ENCODE measurements around the gene PRDM1.

PRDM1 gene

GRCh38 chr6:106055489-106055888 lies 30.6 kb upstream of the PRDM1 start:
- Histone ChIP-seq H3K36me3 (ENCODE audit: control insufficient read depth, insufficient read depth, low read length, severe bottlenecking) (no peaks in the 10 kb centered on the region), H3K27me3 (replicated peaks; ENCODE audit: control insufficient read depth, insufficient read depth, low read length) (no peaks in the 10 kb centered on the region), H3K4me1 (ENCODE audit: control insufficient read depth, insufficient read depth, low read length) (no peaks in the 10 kb centered on the region), H3K4me3 (ENCODE audit: low read length) (no peak overlapping the region), H3K9me3 (ENCODE audit: control insufficient read depth, low read length) (no peaks in the 10 kb centered on the region), H3K9ac (ENCODE audit: low read length) (no peak overlapping the region)
- no peak for DNase-seq (ENCODE audit: low read depth)

DNA sequence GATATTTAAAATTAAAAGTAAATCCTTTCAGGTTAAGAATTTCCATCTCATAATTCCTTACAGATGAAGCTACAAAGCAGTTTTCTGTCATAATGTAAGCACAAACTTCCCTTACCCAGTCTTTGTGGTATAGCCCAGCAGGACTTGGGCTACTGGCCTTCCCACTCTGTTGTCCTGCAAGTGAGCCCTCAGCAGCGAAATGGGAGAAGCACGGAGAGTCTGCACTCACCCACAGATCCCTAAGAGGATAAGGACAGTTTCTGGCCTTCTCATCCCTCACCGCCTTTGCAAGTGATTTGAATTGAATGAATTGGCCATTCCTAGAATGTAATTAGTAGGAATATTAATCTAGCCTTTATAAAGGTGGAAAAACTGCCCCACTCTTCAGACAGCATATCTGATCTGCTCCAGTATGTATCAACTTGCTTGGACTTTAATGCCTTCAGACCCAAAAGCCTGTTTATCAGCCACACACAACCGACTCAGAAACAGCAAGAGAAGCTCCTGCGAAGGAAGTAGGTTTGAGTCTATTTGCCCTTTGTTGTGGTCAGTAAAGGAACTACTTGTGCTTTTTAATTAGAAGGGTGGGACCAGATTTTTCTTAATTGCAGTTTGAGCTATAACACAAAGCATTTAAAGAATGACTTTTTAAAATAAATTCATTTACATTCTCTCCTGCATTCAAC lies 29.9 kb upstream of the PRDM1 start:
- Histone ChIP-seq H3K9me3 (ENCODE audit: control insufficient read depth, low read length) (no peaks in the 10 kb centered on the region), H3K4me1 (ENCODE audit: control insufficient read depth, insufficient read depth, low read length) (no peaks in the 10 kb centered on the region), H3K9ac (ENCODE audit: low read length) (no peak overlapping the region), H3K27me3 (replicated peaks; ENCODE audit: control insufficient read depth, insufficient read depth, low read length) (no peaks in the 10 kb centered on the region), H3K36me3 (ENCODE audit: control insufficient read depth, insufficient read depth, low read length, severe bottlenecking) (no peaks in the 10 kb centered on the region), H3K4me3 (ENCODE audit: low read length) (no peak overlapping the region)
- no peak for DNase-seq (ENCODE audit: low read depth)

DNA sequence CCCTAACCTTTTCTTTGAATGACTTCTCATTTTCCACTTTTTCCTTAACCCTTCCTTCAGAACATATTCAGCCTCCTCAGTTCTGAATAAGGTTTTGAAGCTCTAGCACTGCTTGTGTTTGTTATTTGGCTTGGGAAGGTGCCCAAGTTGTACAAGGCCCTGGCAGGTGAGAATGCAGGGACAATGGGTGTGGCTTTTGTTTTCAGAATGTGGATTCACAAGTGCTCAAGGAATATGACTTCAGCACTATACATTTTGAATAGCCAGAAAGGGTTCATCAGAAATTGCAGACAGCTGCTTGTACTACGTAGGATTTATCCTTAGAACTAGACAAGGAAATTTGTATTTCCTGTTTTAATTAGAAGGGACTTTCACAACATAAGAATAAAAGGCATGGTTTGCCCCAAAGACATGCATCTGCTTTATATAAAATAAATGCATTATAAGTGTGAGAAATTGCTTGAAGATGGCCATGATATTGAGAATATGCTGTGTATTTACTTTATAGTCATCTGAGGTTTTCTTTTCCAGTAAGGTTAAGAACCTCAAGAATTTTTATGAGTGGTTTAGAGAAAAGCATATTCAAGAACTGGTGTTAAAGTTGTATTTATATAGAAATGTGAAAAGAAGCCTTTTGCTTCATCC lies 29.3 kb upstream of the PRDM1 start:
- H3K27me3 ChIP-seq (replicated peaks; ENCODE audit: control insufficient read depth, insufficient read depth, low read length) = no peaks in the 10 kb centered on the region
- no peaks in the 10 kb centered on the region for H3K9me3 ChIP-seq (ENCODE audit: control insufficient read depth, low read length)
- DNase-seq (ENCODE audit: low read depth) = no peak
- no peak overlapping the region for H3K4me3 ChIP-seq (ENCODE audit: low read length)
- no peaks in the 10 kb centered on the region for H3K36me3 ChIP-seq (ENCODE audit: control insufficient read depth, insufficient read depth, low read length, severe bottlenecking)
- H3K9ac ChIP-seq (ENCODE audit: low read length) = no peak overlapping the region
- H3K4me1 ChIP-seq (ENCODE audit: control insufficient read depth, insufficient read depth, low read length) = no peaks in the 10 kb centered on the region

DNA sequence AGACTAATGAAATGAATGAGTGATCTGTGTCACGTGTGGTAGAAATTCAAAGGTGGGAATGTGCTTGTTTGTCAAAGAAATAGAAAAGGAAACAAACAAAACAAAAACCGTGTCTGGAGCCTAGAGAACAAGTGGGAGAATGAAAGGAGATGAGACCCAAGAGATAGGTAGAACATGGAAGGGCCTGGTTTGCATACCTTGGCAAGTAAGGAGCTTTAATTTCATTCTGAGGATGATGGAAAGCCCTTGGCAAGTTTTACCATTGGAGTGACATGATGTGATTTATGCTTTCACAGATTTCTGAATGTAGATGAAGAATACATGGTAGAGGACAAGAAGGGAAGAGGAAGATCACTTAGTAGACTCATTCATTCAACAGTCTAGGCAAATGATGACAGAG lies 26.8 kb upstream of the PRDM1 start:
- Histone ChIP-seq H3K9ac (ENCODE audit: low read length) (no peak overlapping the region), H3K36me3 (ENCODE audit: control insufficient read depth, insufficient read depth, low read length, severe bottlenecking) (no peaks in the 10 kb centered on the region), H3K4me1 (ENCODE audit: control insufficient read depth, insufficient read depth, low read length) (peaks cover 17% of the 10 kb centered on the region), H3K9me3 (ENCODE audit: control insufficient read depth, low read length) (no peaks in the 10 kb centered on the region), H3K27me3 (replicated peaks; ENCODE audit: control insufficient read depth, insufficient read depth, low read length) (no peaks in the 10 kb centered on the region), H3K4me3 (ENCODE audit: low read length) (no peak overlapping the region)
- DNase-seq (ENCODE audit: low read depth) = no peak

DNA sequence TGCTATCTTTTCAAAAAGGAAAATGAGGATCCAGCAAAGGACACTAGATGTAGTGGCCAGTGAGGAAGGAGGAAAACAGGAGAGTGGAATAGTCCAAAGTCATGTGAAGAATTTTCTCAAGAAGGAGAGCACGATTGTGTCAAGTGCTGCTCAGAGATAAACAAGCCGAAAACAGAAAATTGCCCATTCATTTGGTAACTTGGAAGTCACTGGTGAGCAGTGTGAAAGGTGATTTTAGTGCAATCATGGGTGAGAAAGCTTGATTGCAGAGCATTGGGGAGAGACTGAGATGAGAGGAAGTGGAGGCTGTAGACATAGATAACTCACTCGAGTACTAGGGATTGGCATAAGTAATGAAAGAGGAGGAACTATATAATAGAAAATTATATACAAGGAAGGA lies 26.0 kb upstream of the PRDM1 start:
- no peaks in the 10 kb centered on the region for H3K9me3 ChIP-seq (ENCODE audit: control insufficient read depth, low read length)
- H3K4me1 ChIP-seq (ENCODE audit: control insufficient read depth, insufficient read depth, low read length) = peaks cover 17% of the 10 kb centered on the region
- H3K9ac ChIP-seq (ENCODE audit: low read length) = no peak overlapping the region
- no peaks in the 10 kb centered on the region for H3K27me3 ChIP-seq (replicated peaks; ENCODE audit: control insufficient read depth, insufficient read depth, low read length)
- DNase-seq (ENCODE audit: low read depth) = no peak
- H3K4me3 ChIP-seq (ENCODE audit: low read length) = no peak overlapping the region
- H3K36me3 ChIP-seq (ENCODE audit: control insufficient read depth, insufficient read depth, low read length, severe bottlenecking) = no peaks in the 10 kb centered on the region

DNA sequence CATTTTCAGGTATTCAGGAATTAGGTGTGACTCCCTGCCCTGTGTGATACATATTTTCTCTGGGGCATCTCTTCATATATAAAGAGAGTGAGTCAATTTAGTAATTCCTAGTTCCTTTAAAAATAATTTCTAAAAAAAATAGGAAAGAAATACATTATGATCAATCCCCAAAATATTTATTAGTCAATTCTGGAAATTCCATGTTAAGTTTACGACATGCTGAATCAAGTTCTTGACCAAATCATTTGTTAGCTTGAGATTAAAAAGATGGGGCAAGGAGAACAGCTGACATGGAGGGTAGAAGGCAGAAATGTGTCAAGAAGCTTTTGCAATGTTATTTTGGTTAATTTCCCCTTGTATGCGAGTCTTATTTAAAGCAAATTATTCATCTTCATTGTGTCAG lies 22.7 kb upstream of the PRDM1 start:
- H3K27me3 ChIP-seq (replicated peaks; ENCODE audit: control insufficient read depth, insufficient read depth, low read length) = no peaks in the 10 kb centered on the region
- no peak overlapping the region for H3K4me3 ChIP-seq (ENCODE audit: low read length)
- H3K36me3 ChIP-seq (ENCODE audit: control insufficient read depth, insufficient read depth, low read length, severe bottlenecking) = no peaks in the 10 kb centered on the region
- DNase-seq (ENCODE audit: low read depth) = peak; percentile 23
- H3K4me1 ChIP-seq (ENCODE audit: control insufficient read depth, insufficient read depth, low read length) = peaks cover 25% of the 10 kb centered on the region
- no peaks in the 10 kb centered on the region for H3K9me3 ChIP-seq (ENCODE audit: control insufficient read depth, low read length)
- H3K9ac ChIP-seq (ENCODE audit: low read length) = no peak overlapping the region

- H3K4me3 ChIP-seq (ENCODE audit: low read length) = no peak overlapping the region
- DNase-seq (ENCODE audit: low read depth) = peak; percentile 3
- H3K9ac ChIP-seq (ENCODE audit: low read length) = no peak overlapping the region
- H3K36me3 ChIP-seq (ENCODE audit: control insufficient read depth, insufficient read depth, low read length, severe bottlenecking) = no peaks in the 10 kb centered on the region
- H3K9me3 ChIP-seq (ENCODE audit: control insufficient read depth, low read length) = no peaks in the 10 kb centered on the region
- no peaks in the 10 kb centered on the region for H3K27me3 ChIP-seq (replicated peaks; ENCODE audit: control insufficient read depth, insufficient read depth, low read length)
- peaks cover 25% of the 10 kb centered on the region for H3K4me1 ChIP-seq (ENCODE audit: control insufficient read depth, insufficient read depth, low read length)
Measured at GRCh38 chr6:106064142-106064541, 22.0 kb upstream of the PRDM1 start.

GRCh38 chr6:106064756-106065155 lies 21.4 kb upstream of the PRDM1 start:
- Histone ChIP-seq H3K9me3 (ENCODE audit: control insufficient read depth, low read length) (no peaks in the 10 kb centered on the region), H3K4me1 (ENCODE audit: control insufficient read depth, insufficient read depth, low read length) (peaks cover 30% of the 10 kb centered on the region), H3K27me3 (replicated peaks; ENCODE audit: control insufficient read depth, insufficient read depth, low read length) (no peaks in the 10 kb centered on the region), H3K4me3 (ENCODE audit: low read length) (no peak overlapping the region), H3K36me3 (ENCODE audit: control insufficient read depth, insufficient read depth, low read length, severe bottlenecking) (no peaks in the 10 kb centered on the region), H3K9ac (ENCODE audit: low read length) (no peak overlapping the region)
- no peak for DNase-seq (ENCODE audit: low read depth)

DNA sequence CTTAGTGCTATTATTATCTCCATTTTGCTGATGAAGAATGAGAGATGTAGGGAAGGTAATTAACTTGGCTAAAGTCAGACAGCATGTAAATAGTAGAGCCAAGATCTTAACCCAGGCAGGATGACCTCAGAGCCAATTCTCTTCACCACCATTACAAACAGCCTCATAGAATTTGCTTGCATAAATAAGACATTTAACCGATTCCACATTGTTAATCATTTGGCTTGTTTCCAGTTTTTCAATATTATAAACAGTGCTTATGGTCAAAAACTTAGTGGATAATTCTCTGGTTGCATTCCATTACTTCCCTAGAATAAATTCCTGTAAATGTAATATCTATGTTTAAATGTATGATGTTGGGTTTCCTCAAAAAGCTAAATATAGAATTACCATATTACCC lies 19.1 kb upstream of the PRDM1 start:
- no peak overlapping the region for H3K9ac ChIP-seq (ENCODE audit: low read length)
- no peaks in the 10 kb centered on the region for H3K36me3 ChIP-seq (ENCODE audit: control insufficient read depth, insufficient read depth, low read length, severe bottlenecking)
- H3K9me3 ChIP-seq (ENCODE audit: control insufficient read depth, low read length) = no peaks in the 10 kb centered on the region
- H3K27me3 ChIP-seq (replicated peaks; ENCODE audit: control insufficient read depth, insufficient read depth, low read length) = no peaks in the 10 kb centered on the region
- H3K4me3 ChIP-seq (ENCODE audit: low read length) = no peak overlapping the region
- peaks cover 32% of the 10 kb centered on the region for H3K4me1 ChIP-seq (ENCODE audit: control insufficient read depth, insufficient read depth, low read length)
- DNase-seq (ENCODE audit: low read depth) = no peak

DNA sequence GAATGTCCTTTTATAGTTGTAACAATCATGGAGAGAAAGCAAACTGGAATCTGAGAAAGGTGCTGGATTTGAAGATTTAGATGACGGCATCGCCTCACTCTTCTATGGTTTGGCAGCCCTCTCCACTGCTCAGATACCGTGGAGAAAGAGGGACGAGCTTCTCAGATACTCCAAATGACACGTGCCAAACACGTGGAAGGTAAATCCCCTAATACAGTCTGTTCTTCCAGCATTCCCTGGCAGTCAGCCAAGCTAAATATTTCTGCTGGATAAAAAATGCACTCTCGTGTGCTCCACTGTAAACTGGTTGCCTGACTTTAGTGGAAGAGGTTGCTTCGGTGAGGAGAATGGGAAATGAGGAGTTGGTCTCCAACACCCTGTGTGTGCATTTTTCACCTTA lies 16.7 kb upstream of the PRDM1 start:
- Histone ChIP-seq H3K27me3 (replicated peaks; ENCODE audit: control insufficient read depth, insufficient read depth, low read length) (no peaks in the 10 kb centered on the region), H3K9ac (ENCODE audit: low read length) (no peak overlapping the region), H3K36me3 (ENCODE audit: control insufficient read depth, insufficient read depth, low read length, severe bottlenecking) (no peaks in the 10 kb centered on the region), H3K9me3 (ENCODE audit: control insufficient read depth, low read length) (no peaks in the 10 kb centered on the region), H3K4me1 (ENCODE audit: control insufficient read depth, insufficient read depth, low read length) (peaks cover 15% of the 10 kb centered on the region), H3K4me3 (ENCODE audit: low read length) (no peak overlapping the region)
- peak; percentile 79 for DNase-seq (ENCODE audit: low read depth)

DNA sequence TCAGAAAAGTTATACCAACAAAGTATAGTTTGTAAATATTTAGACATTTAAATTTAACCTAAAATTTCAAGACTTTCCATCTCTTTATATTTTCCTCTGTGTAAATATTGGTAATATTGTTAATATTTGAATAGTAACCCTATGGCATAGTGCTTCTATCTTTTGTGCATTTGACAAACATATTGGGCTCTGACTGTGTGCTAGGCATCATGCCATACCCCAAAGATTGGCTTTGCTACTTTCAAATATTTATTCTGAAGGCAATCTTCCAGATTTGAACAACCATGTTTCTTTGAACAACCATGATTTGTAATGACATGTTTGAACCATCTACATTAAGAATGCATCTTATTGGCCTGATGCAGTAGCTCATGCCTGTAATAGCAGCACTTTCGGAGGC lies 15.5 kb upstream of the PRDM1 start:
- no peaks in the 10 kb centered on the region for H3K9me3 ChIP-seq (ENCODE audit: control insufficient read depth, low read length)
- no peak for DNase-seq (ENCODE audit: low read depth)
- H3K27me3 ChIP-seq (replicated peaks; ENCODE audit: control insufficient read depth, insufficient read depth, low read length) = no peaks in the 10 kb centered on the region
- H3K4me3 ChIP-seq (ENCODE audit: low read length) = no peak overlapping the region
- no peak overlapping the region for H3K9ac ChIP-seq (ENCODE audit: low read length)
- no peaks in the 10 kb centered on the region for H3K36me3 ChIP-seq (ENCODE audit: control insufficient read depth, insufficient read depth, low read length, severe bottlenecking)
- peaks cover 15% of the 10 kb centered on the region for H3K4me1 ChIP-seq (ENCODE audit: control insufficient read depth, insufficient read depth, low read length)

All from adipocyte (in vitro differentiated cells).